Heart right ventricle (tissue), 16 donors: ENCODE data around the gene SFXN3. TPM values are rescaled to one million over a fixed set of nuclear protein-coding genes. Genes with fewer than 3 reads are reported as not detected.

ENCODE experiments used
- ATAC-seq, 8 donors: fragments of 200-7000 bp; cut with Tn5 transposase; one replicate each; pipeline ENCODE4 v1.9.1; 2020; ENCODE audit warnings: mild to moderate bottlenecking in 8 of 8, moderate library complexity in 8 of 8, moderate number of reproducible peaks in 1 of 8
- DNase-seq, 2 donors: peaks; one replicate each; pipeline ENCODE4 v3.0.0-alpha.2; 2020
- H3K27ac ChIP-seq, 10 donors: fragments of 200-600 bp; sonication (generic) in 2 of 10; one replicate each; pipeline versions ENCODE4 v1.5.0 to v1.8.0; 2020 to 2022; ENCODE audit warnings: mild to moderate bottlenecking in 3 of 10
- H3K27me3 ChIP-seq, 7 donors: fragments of 200-600 bp; one replicate each; pipeline ENCODE4 v1.8.0; 2021 to 2022; ENCODE audit warnings: mild to moderate bottlenecking in 2 of 7
- H3K36me3 ChIP-seq, 9 donors: fragments of 200-600 bp; sonication (generic) in 1 of 9; one replicate each; pipeline versions ENCODE4 v1.5.0 to v1.8.0; 2020 to 2022; ENCODE audit warnings: mild to moderate bottlenecking in 2 of 9
- H3K4me1 ChIP-seq, 9 donors: fragments of 200-600 bp; sonication (generic) in 1 of 9; one replicate each; pipeline versions ENCODE4 v1.5.0 to v1.8.0; 2020 to 2022; ENCODE audit warnings: mild to moderate bottlenecking in 4 of 9
- H3K4me3 ChIP-seq, 10 donors: fragments of 200-600 bp; sonication (generic) in 2 of 10; one replicate each; pipeline versions ENCODE4 v1.5.0 to v1.8.0; 2020 to 2022; ENCODE audit warnings: mild to moderate bottlenecking in 7 of 10, moderate library complexity in 2 of 10
- H3K9me3 ChIP-seq, 11 donors: fragments of 200-600 bp in 10 of 11; sonication (generic) in 2 of 11; one replicate each; pipeline versions ENCODE4 v1.5.0 to v1.8.0; 2013 to 2022; ENCODE audit warnings: mild to moderate bottlenecking in 2 of 11, control low read depth in 1 of 11, moderate library complexity in 1 of 11
- CTCF ChIP-seq, 9 donors: fragments of 200-600 bp; sonication (generic) in 2 of 9; IDR thresholded peaks; one replicate each; pipeline versions ENCODE4 v1.5.0 to v1.8.0; 2021 to 2022; ENCODE audit warnings: antibody characterized with exemption in 9 of 9, mild to moderate bottlenecking in 5 of 9, moderate library complexity in 1 of 9
- whole genome bisulfite sequencing, 2 donors: extraction: QIAGEN DNeasy Blood & Tissue Kit; methylation state at CpG; one replicate each; pipeline ENCODE4 v1.1.7; 2013; ENCODE audit warnings: inconsistent platforms in 1 of 2; 5-methylcytosine and 5-hydroxymethylcytosine counted together
- intact Hi-C, 10 donors: fragments of 100-400 bp; cut with DNase I; formaldehyde crosslinking; loops; one replicate each; pipeline versions ENCODE4 v1.11.1 to v1.14.2; 2022
- polyA plus RNA-seq, 2 donors: library from polyadenylated mRNA; stranded (reverse); fragments of 200-250 nt; gene quantifications; one replicate each; pipeline ENCODE4 v1.2.3, GENCODE V29; 2013
- total RNA-seq, 10 donors: library from RNA; stranded (reverse); fragmentation: NEBNext Ultra II Directional in 3 of 10; extraction: Animal tissue kit (Norgen Biotek cat#: 25700) in 3 of 10; gene quantifications; one replicate each; pipeline versions ENCODE4 v1.2.1 to v1.2.4, GENCODE V29; 2021 to 2023
- donor health status: Arrhythmogenic right ventricular cardiomyopathy.
- donor health status: ischemic (EF 13 %, LVEDD 7.1; RV severe dilation, severe dysfunction).
- donor health status: healthy with polysubstance abuse.
- donor health status: DM: no; HTN: yes; CAD: no.
- donor health status: DM: no; HTN: no; CAD: no.
- donor health status: ischemic (EF 25% LVEDD 6.9; RV normal size, moderate dysfunction).
- donor health status: ischemic (EF 25% LVEDD 5.7; RV mildly dilated, moderate dysfunction).
- donor health status: healthy.
- donor health status: DM: yes; HTN: yes; CAD: no.
- donor health status: Ischemic cardiomyopathy.
- donor health status: ischemic (EF 35%, LVEDD 5.7; RV mildly dilated, moderate dysfunction).
- donor health status: nonischemic (EF 11% LVEDD 7.7; RV severe dilation, severe dysfunction).
- donor health status: DM: yes; HTN: yes; CAD: no.
- donor health status: PGD.
- donor health status: ischemic (EF 29% LVEDD 5.4; RV normal size, mild dysfunction).
- donor health status: nonischemic (EF 23%, LVEDD 6.1; RV moderate dilation, normal function).

Gene SFXN3
- total and polyA plus RNA-seq, 12 donors = 8.4 to 25.7 (median 15.4) TPM

GRCh38 chr10:100984672-100985177, 46.3 kb upstream of the SFXN3 start:
- Histone ChIP-seq H3K4me3 (no peak overlapping the region), H3K4me1 (peaks cover 12 to 34% (median 25%) of the 10 kb centered on the region in 9 donors), H3K36me3 (peaks cover 0 to 60% (median 21%) of the 10 kb centered on the region in 9 donors), H3K9me3 (no peaks in the 10 kb centered on the region), H3K27me3 (no peaks in the 10 kb centered on the region), H3K27ac (no peak overlapping the region)
- no peak for ATAC-seq
- no peak for DNase-seq
- intact Hi-C loops = loop anchor here in 2 of 10 donors (5.0 kb wide), 2 partner anchors 43 to 48 kb away; partner anchors contain the start of genes PDZD7 (in 1 of the 2) and SFXN3 (in 1 of the 2)
- TF ChIP-seq CTCF (IDR thresholded peaks at IDR 0.05) = no peak
- WGBS, 2 donors = 68 to 70% methylated on average over 2 of the region's 2 CpGs

- no peaks in the 10 kb centered on the region for H3K9me3 ChIP-seq
- DNase-seq (no peak), ATAC-seq (no peak)
- TF ChIP-seq CTCF (IDR thresholded peaks at IDR 0.05) = no peak
- peaks cover 0 to 60% (median 21%) of the 10 kb centered on the region in 9 donors for H3K36me3 ChIP-seq
- no peaks in the 10 kb centered on the region for H3K27me3 ChIP-seq
- H3K27ac ChIP-seq = no peak overlapping the region
- intact Hi-C loops = loop anchor here in 2 of 10 donors (5.0 kb wide), 2 partner anchors 42 to 47 kb away; partner anchors contain the start of genes PDZD7 (in 1 of the 2) and SFXN3 (in 1 of the 2)
- H3K4me1 ChIP-seq = peaks cover 12 to 34% (median 25%) of the 10 kb centered on the region in 9 donors
- 72 to 74% methylated on average over 5 of the region's 5 CpGs for WGBS, 2 donors
- no peak overlapping the region for H3K4me3 ChIP-seq
Measured at GRCh38 chr10:100985336-100985735, 45.7 kb upstream of the SFXN3 start.

DNA sequence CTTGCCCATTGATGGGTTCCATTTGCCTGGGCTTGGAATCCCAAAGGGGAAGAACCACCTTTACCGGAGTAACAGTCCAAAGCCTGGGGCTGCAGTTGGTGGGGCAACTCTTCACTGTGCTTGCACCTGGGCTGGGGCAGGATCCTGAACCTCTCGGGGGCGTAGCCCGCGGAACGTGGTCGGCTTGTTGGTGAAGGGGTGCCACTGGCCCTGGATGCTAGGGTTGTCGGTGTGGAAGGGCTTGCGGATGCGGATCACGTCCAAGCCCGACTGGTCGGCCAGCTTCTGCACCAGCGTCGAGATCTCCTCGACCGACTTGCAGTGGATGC, 44.4 kb upstream of the SFXN3 start:
- peak in 2 of 8 donors; percentile 1 to 6 for ATAC-seq
- DNase-seq = no peak
- intact Hi-C loops = loop anchor here in 2 of 10 donors (5.0 kb wide), 2 partner anchors 41 to 46 kb away; partner anchors contain the start of genes PDZD7 (in 1 of the 2) and SFXN3 (in 1 of the 2)
- 16 to 19% methylated on average over 17 of the region's 17 CpGs for WGBS, 2 donors
- Histone ChIP-seq H3K4me3 (peak overlapping the region; percentile 63 to 99 (median 84)), H3K27ac (peak overlapping the region in 8 of 10 donors; percentile 76 to 90 (median 84)), H3K9me3 (no peaks in the 10 kb centered on the region), H3K36me3 (peaks cover 0 to 60% (median 18%) of the 10 kb centered on the region in 9 donors), H3K4me1 (peaks cover 12 to 34% (median 25%) of the 10 kb centered on the region in 9 donors), H3K27me3 (no peaks in the 10 kb centered on the region)
- no peak for TF ChIP-seq CTCF (IDR thresholded peaks at IDR 0.05)

DNA sequence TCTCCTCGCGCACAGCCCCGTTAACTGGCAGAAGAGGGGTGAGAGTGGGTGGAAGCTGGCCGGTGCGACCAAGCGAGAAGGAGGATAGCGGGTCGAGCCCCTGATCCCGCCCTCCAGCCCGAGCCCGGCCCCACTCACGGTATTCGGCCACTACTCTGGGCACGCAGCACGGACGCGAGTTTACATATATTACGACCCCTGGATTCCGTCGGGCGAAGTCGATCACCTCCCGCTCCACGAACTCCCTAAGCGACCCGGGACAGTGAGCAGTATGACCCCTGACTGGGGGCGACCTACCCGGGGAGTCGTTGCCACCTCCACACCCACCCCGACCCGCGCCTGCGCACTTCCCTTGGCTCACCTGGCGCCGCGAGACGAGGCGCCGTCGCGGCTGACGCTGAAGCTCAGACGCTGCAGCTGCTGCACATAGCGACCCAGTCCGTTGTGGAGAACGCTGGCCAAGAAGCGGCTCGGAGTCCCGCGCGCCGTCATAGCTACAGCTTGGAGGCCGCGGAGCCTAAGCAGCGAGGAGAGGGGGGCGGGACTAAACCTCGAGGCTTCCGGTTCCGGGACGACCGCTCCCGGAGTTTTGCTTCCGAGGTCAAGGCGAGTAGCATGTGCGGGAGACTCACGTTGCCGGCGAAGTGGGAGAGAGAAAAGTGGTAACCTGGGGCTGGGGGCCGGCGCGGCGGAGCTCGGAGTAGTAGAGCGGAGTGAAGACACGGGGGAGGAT, 43.9 kb upstream of the SFXN3 start, which contains the start of the genes MRPL43 and TWNK:
Gene MRPL43, minus strand, starts transcription at position 546 of the 733 bp plus-strand sequence. Its CDS starts 54 bp downstream, at position 492.
Gene TWNK, plus strand, starts transcription at position 592 of the 733 bp plus-strand sequence. CDS start 668 bp downstream, outside the sequence.
- Histone ChIP-seq H3K36me3 (peaks cover 0 to 60% (median 16%) of the 10 kb centered on the region in 9 donors), H3K4me3 (peak within 1 kb of the TSS; percentile 63 to 99 (median 84)), H3K27ac (peak within 1 kb of the TSS in 9 of 10 donors; percentile 76 to 90 (median 83)), H3K9me3 (no peaks in the 10 kb centered on the region), H3K4me1 (peaks cover 12 to 34% (median 25%) of the 10 kb centered on the region in 9 donors), H3K27me3 (no peaks in the 10 kb centered on the region)
- peak; percentile 85 for DNase-seq
- intact Hi-C loops = loop anchor here in 2 of 10 donors (5.0 kb wide), 2 partner anchors 40 to 45 kb away; partner anchors contain the start of genes PDZD7 (in 1 of the 2) and SFXN3 (in 1 of the 2)
- WGBS, 2 donors = 1% methylated on average over 75 of the region's 75 CpGs
- peak; percentile 84 to 94 (median 92) for ATAC-seq
- TF ChIP-seq CTCF (IDR thresholded peaks at IDR 0.05) = no peak
